Measurements from ENCODE around the gene XIRP2.

- TF ChIP-seq CTCF (IDR thresholded peaks at IDR 0.05) (no peak), POLR2A (IDR thresholded peaks at IDR 0.05) (no peak), POLR2AphosphoS5 (IDR thresholded peaks at IDR 0.05) (no peak), EP300 (IDR thresholded peaks at IDR 0.05) (no peak)
Observed at GRCh38 chr2:166844111-166844510, 44.2 kb upstream of the XIRP2 start.
